Measurements from ENCODE around the gene PECR. TPM values are rescaled to one million over a fixed set of nuclear protein-coding genes. Genes with fewer than 3 reads are reported as not detected.

PECR gene
- total RNA-seq, 1 donor from 2014 or later, result 6.6 TPM

GRCh38 chr2:216075510-216076485 lies 5.8 kb downstream of the PECR start:
- H3K9me3 Mint-ChIP-seq (ENCODE audit: low read depth), result no peaks in the 10 kb centered on the region
- H3K4me3 Mint-ChIP-seq (ENCODE audit: unreplicated experiment), result no peak overlapping the region
- no peaks in the 10 kb centered on the region for H3K27me3 Mint-ChIP-seq (ENCODE audit: low read depth)
- no peak for DNase-seq (ENCODE audit: low spot score)
- H3K36me3 Mint-ChIP-seq (ENCODE audit: low read depth), result no peaks in the 10 kb centered on the region
- no peak overlapping the region for H3K27ac Mint-ChIP-seq (ENCODE audit: unreplicated experiment)
- no peak for TF ChIP-seq CTCF (IDR thresholded peaks at IDR 0.05)
- peaks cover 9% of the 10 kb centered on the region for H3K4me1 Mint-ChIP-seq (ENCODE audit: low read depth)

GRCh38 chr2:216074794-216075193 lies 6.8 kb downstream of the PECR start:
- Mint-ChIP-seq H3K27ac (ENCODE audit: unreplicated experiment) (no peak overlapping the region), H3K36me3 (ENCODE audit: low read depth) (no peaks in the 10 kb centered on the region), H3K4me1 (ENCODE audit: low read depth) (peaks cover 9% of the 10 kb centered on the region), H3K9me3 (ENCODE audit: low read depth) (no peaks in the 10 kb centered on the region), H3K27me3 (ENCODE audit: low read depth) (no peaks in the 10 kb centered on the region), H3K4me3 (ENCODE audit: unreplicated experiment) (no peak overlapping the region)
- no peak for DNase-seq (ENCODE audit: low spot score)
- no peak for TF ChIP-seq CTCF (IDR thresholded peaks at IDR 0.05)

GRCh38 chr2:216074380-216074779 lies 7.2 kb downstream of the PECR start:
- Mint-ChIP-seq H3K4me1 (ENCODE audit: low read depth) (peaks cover 9% of the 10 kb centered on the region), H3K27me3 (ENCODE audit: low read depth) (no peaks in the 10 kb centered on the region), H3K36me3 (ENCODE audit: low read depth) (peaks cover under 1% of the 10 kb centered on the region), H3K9me3 (ENCODE audit: low read depth) (no peaks in the 10 kb centered on the region), H3K27ac (ENCODE audit: unreplicated experiment) (no peak overlapping the region), H3K4me3 (ENCODE audit: unreplicated experiment) (no peak overlapping the region)
- TF ChIP-seq CTCF (IDR thresholded peaks at IDR 0.05), result no peak
- DNase-seq (ENCODE audit: low spot score), result no peak

- Mint-ChIP-seq H3K27me3 (ENCODE audit: low read depth) (no peaks in the 10 kb centered on the region), H3K4me3 (ENCODE audit: unreplicated experiment) (no peak overlapping the region), H3K36me3 (ENCODE audit: low read depth) (peaks cover 2% of the 10 kb centered on the region), H3K27ac (ENCODE audit: unreplicated experiment) (no peak overlapping the region), H3K9me3 (ENCODE audit: low read depth) (no peaks in the 10 kb centered on the region), H3K4me1 (ENCODE audit: low read depth) (peaks cover 7% of the 10 kb centered on the region)
- no peak for DNase-seq (ENCODE audit: low spot score)
- no peak for TF ChIP-seq CTCF (IDR thresholded peaks at IDR 0.05)
These were observed 7.8 kb downstream of the PECR start for GRCh38 chr2:216073773-216074172.

GRCh38 chr2:216072473-216072872 lies 9.1 kb downstream of the PECR start:
- Mint-ChIP-seq H3K4me3 (ENCODE audit: unreplicated experiment) (no peak overlapping the region), H3K4me1 (ENCODE audit: low read depth) (peaks cover 6% of the 10 kb centered on the region), H3K36me3 (ENCODE audit: low read depth) (peaks cover 2% of the 10 kb centered on the region), H3K9me3 (ENCODE audit: low read depth) (no peaks in the 10 kb centered on the region), H3K27me3 (ENCODE audit: low read depth) (no peaks in the 10 kb centered on the region), H3K27ac (ENCODE audit: unreplicated experiment) (no peak overlapping the region)
- TF ChIP-seq CTCF (IDR thresholded peaks at IDR 0.05), result no peak
- DNase-seq (ENCODE audit: low spot score), result no peak

All from chondrocyte (in vitro differentiated cells).